Epithelial cell of esophagus (primary cell): ENCODE measurements around the gene MTAP.

ENCODE experiments used
- DNase-seq: peaks from one replicate; pipeline ENCODE4 v3.0.0; 2010; ENCODE audit warnings: low read depth
- H3K4me3 ChIP-seq: 2 replicates; pipeline ENCODE4 v1.5.1; 2011; ENCODE audit warnings: mild to moderate bottlenecking, low read length, control low read depth
- TF ChIP-seq, protein P1 (sequence below): IDR thresholded peaks from 2 replicates; pipeline ENCODE4 v1.5.1; 2011; ENCODE audit warnings: low read depth, mild to moderate bottlenecking, low read length, control low read depth, inconsistent platforms; ENCODE audit not compliant: insufficient read depth; ENCODE audit errors: missing control alignments

MTAP gene

GRCh38 chr9:21803649-21804048, 1.2 kb downstream of the MTAP start:
- DNase-seq = peak; percentile 23
- TF ChIP-seq, protein P1, sequence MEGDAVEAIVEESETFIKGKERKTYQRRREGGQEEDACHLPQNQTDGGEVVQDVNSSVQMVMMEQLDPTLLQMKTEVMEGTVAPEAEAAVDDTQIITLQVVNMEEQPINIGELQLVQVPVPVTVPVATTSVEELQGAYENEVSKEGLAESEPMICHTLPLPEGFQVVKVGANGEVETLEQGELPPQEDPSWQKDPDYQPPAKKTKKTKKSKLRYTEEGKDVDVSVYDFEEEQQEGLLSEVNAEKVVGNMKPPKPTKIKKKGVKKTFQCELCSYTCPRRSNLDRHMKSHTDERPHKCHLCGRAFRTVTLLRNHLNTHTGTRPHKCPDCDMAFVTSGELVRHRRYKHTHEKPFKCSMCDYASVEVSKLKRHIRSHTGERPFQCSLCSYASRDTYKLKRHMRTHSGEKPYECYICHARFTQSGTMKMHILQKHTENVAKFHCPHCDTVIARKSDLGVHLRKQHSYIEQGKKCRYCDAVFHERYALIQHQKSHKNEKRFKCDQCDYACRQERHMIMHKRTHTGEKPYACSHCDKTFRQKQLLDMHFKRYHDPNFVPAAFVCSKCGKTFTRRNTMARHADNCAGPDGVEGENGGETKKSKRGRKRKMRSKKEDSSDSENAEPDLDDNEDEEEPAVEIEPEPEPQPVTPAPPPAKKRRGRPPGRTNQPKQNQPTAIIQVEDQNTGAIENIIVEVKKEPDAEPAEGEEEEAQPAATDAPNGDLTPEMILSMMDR = no peak
- peak overlapping the region; percentile 88 for H3K4me3 ChIP-seq

DNA sequence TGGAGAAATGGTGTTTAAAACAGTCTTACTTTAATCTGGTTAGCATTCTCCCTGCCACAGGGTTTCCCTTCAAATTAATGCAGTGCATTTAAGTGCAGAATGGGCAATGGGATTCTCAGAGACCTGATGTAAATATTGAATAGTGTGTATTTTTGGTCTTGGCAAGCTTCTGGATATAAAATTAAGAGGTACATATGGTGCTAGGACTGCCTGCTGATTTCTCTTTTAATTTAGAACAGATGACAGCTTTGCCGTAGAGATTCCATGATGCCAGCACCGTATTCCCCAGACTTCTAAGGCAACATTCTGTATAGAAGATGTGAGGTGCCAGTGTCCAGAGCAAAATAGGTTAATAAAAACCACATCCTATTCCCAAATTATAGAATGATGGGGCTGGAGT, 1.9 kb downstream of the MTAP start:
- TF ChIP-seq, protein P1 = no peak
- DNase-seq = no peak
- H3K4me3 ChIP-seq = peak overlapping the region; percentile 88

- TF ChIP-seq, protein P1 = no peak
- no peak for DNase-seq
- peak overlapping the region; percentile 4 for H3K4me3 ChIP-seq
Observed at GRCh38 chr9:21804791-21805190, 2.4 kb downstream of the MTAP start.

DNA sequence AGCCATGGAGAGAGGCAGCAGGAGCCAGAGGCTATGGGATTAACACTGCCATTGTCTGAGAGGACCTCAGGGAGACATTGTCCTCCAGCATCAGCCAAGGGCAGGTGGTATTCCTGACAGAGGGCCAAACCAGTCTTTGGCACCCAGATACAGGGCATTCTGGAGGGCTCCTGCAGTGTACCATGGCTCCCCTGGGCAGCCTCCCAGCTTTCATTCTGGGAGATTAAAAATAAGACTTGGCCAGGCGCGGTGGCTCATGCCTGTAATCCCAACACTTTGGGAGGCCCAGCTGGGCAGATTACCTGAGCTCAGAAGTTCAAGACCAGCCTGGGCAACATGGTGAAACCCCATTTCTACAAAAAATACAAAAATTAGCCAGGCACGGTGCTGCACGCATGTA, 4.2 kb downstream of the MTAP start:
- no peak for DNase-seq
- no peak overlapping the region for H3K4me3 ChIP-seq
- TF ChIP-seq, protein P1 = no peak

- no peak overlapping the region for H3K4me3 ChIP-seq
- peak; percentile 78 for DNase-seq
- TF ChIP-seq, protein P1 = no peak
Observed at GRCh38 chr9:21810388-21810787, 8.0 kb downstream of the MTAP start.

DNA sequence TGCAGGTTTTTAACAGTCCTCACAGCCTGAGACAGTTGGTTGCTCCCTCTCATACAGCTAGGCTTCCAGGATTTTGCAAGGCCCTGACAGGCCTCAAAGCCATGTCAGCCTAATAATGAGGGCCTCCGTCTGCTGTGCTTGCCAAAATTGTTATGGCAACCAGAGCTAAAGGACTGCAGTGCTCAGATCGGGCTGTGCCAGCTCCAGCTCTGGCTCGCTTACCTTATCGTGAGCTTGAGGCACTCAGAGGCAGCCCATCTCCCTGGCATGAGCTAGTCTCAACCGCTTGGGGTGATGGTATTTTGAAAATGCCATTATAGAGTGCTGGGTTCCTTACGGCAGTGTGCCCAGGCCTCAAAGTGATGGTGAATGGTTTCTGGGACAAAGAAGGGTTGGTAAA, 8.4 kb downstream of the MTAP start:
- H3K4me3 ChIP-seq = no peak overlapping the region
- TF ChIP-seq, protein P1 = no peak
- DNase-seq = no peak

DNA sequence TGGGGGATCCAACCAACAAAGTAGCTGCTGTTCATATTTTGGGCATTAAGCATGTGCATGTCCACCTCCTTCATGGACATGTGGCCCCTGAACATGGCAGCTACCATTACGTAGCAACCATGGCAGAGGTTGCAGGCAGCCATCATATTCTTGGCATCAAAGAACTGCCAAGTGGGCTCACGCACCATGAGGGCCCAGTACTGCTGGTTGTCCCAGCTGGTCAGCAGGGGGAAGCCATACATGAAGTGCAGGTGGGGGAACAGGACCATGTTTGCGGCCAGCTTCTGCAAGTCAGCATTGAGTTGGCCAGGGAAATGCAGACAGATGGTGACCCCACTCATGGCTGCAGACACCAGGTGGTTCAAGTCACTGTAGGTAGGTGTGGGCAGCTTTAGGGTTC, 9.5 kb downstream of the MTAP start:
- H3K4me3 ChIP-seq = no peak overlapping the region
- TF ChIP-seq, protein P1 = no peak
- no peak for DNase-seq
